KBM-7 (cell line): ENCODE data around the gene KLHL2.
"Not testable (repeated sequence)": the region's sequence is repeated elsewhere in the genome, so short reads cannot be mapped to it uniquely, and the experiment has no call there.

ENCODE experiments used
- DNase-seq: peaks from one replicate; pipeline ENCODE4 v3.0.0-alpha.2; 2015
- in situ Hi-C: fragments of 300-500 bp; cut with MboI; formaldehyde crosslinking; loops from 2 replicates; pipeline ENCODE4 v1.14.3; 2020; ENCODE audit warnings: low sequenced_read_pairs, low pct_unique_long_range_greater_than_20kb, mixed read lengths

The KLHL2 gene

DNA sequence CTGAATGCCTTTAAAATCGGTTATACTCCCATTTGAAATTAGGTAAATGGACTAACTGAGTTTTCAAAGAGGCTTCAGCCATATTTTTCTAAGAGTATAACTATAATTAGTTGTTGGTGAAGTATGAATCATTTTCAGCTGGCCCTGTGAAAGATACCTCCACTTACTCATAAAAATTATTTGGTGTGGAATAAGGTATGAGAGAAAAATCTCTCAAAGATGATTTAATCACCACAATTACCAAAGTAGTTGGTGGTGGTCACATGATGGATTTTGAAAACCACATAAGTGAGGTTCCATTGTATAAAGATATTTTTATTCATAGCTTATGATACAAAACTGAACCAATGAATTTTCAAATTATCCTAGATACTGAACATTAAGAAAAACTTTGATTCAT, 9.0 kb upstream of the KLHL2 start:
- in situ Hi-C loops, result no loop called here
- no peak for DNase-seq

DNA sequence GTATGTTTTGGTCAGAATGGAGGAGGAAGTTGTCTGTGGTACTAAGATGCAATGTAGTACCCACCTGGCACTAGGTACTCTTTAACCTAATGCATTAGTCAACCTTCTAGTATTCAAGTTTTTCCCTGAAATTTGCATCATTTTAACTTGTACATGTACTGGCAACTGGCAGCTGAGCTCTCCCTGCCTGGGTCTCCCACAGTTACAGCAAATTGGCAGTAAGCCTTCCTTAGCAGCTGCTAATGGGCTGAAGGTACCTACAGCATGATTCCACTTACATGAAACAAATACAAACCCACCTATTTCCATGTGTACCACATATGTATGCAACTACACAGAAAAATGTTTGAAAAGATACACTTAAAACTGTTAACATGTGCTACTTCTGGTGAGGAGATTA, 8.1 kb upstream of the KLHL2 start:
- in situ Hi-C loops, result no loop called here
- DNase-seq, result no peak

DNA sequence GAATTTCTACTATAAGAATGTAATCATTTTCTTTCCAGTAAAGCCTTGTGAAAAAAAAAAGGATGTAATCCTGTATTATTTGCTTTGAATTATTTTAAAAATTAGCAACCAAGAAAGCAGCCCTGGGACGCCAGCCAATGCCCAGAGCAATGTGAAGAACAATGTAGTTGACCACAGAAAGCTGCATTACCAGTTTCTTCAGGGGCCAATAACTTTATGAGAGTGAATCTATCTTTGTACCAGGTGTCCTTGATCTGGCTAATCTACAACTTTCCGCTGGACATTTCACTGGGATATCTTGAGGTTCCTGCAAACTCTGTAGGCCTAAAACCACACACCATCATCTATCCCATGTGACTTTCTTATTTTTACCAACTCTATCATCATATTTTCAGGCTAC, 7.6 kb upstream of the KLHL2 start:
- in situ Hi-C loops, result no loop called here
- DNase-seq, result no peak

DNA sequence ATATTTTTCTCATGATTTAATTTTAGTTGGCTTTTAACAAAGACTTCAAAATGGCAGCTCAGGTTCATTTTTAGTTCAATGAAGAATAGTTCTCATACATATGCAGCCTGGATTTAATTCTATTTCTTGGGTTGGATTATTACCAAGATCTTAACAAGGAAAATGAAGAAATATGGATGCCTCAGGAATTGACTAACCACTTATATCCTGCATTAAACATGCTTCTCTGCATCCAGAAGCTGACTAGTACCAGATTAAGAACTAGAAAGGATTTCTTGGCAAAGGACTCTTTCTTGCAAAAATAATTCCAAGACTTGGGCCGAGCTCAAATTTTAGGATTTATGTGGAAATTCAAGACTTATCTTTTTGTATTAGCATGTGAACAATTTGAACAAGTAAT, 5.6 kb upstream of the KLHL2 start:
- in situ Hi-C loops, result no loop called here
- DNase-seq, result no peak

DNA sequence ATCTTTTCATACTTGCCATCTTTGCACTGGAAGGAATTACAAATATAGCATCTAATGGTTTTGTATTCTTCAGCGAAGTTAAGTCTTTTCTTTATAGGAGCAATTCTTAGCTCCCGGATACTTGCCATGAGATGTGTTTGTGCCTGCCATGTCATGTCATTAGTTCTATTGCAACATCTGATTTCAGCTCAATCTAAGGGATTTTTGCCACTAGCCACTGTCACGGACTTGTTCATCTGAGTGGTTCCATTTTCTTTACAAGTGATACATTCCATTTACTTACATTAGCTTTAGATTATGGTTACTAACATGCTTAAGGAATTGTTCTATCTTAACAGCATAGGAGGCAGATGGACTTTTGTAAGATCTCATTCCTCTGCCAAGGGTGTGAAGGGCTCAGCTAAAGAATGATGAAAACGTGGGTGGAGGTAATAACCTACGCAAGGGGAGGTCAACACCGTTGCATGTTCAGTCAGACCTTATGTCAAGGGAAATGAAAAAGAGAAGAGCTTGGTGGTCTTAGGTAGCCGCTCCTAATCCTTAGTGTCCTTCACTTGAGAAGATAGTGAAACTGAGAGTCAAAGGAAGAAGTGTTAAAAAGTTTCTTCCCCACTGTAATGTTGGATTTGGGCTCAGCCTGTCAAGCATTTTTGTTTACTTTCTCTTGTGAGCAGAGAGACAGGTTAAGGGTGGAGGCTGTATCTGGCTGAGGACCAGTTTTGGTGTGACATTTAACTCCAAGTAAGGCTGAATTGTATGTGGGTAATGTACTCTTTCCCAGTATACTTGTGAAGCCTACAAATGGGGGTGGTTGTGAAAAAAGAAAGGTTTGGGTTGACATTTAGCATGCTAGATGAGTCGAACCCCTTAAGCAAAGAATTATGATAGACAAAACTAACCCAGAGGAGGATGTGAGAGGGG, 3.6 kb upstream of the KLHL2 start:
- in situ Hi-C loops, result no loop called here
- no peak for DNase-seq

DNA sequence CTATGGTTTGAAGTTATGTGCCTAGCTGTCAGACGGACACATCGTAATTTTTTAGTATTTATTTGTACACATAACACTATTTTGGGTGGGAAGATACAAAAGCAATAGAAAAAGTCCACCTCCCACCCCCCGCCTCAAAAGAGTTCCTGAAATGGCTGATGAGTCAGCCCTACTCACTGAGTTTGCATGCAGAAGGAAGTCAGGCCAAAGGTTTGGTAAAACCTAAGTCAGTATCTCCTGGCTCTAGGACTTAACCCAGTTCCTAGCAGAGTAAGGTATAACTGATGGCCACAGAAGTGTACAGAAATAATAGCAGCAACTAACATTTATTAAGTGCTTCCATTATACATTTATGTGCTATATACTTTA, 2.9 kb upstream of the KLHL2 start:
- DNase-seq, result peak; percentile 34
- in situ Hi-C loops, result no loop called here

DNA sequence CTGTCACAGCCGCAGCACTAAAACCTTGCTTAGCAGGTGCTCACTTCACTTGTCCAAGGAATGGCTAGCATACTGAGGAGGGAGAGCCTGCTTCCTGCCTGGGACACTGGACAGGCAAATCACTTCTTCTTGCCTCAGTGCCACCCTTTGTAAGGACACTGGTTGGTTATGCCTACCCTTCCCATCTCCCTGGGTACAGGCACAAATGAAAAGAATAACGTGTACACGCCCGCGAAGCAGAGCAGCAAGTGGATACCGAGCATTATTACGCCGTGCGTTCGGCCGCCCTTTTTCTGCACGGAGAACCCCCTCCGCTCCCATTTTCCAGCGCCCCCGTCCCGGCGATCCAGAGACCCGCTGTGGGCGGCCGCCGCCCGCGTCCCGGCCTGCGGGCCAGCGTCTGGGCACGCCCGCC, 338 bp upstream of the KLHL2 start:
- in situ Hi-C loops, result no loop called here
- no peak for DNase-seq

DNA sequence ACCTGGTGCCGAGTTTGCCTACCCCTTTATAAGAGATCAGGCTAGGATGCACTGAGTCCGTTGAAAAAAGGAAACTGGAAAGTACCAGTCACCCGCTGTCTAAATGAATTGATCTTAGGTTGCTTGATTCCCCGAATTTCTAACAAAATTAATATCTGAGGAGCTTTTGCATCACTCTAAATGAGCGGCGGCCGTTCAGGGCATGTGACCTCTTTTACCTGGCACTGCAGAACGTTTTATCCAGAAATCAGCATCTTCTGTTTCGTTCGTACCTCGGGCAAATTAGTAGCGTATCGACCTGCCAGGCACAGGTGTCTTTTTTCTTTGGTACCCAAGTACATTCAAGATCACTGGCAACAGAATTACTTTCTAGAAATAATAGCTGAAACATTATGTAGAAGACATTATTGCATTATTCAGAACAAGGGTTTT, 876 bp downstream of the KLHL2 start:
- peak; percentile 42 for DNase-seq
- in situ Hi-C loops, result no loop called here

DNA sequence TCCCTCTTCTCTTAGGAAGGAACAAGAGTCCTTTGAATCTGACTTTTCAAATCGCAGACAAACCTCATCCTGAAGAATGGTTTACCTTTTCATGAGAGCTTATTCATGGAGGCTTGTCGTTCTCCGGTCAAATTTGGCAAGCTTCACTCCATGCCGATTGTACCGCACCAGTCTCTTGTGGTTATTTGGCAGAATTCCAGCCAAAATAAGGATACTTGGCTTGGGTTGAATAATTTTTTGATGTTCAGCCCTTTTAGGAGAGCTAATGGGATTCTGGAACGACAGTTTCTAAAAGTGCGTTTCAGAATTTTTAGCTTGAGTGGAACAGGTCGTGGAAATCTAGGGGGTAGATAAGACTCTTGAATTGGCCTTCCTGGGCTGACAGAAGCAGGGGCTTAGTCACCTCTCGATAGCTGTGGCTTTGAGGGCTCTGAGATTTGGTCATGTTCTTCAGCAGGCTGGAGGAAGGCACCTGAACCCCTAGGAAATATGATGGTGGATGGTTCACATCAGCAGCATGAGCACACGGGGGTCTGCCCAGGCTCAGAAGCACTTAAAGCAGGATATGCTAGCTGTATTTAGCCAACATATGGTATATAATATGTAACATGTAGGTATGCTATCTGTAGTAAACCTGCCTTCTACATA, 1.5 kb downstream of the KLHL2 start:
- peak; percentile 18 for DNase-seq
- in situ Hi-C loops, result no loop called here

DNA sequence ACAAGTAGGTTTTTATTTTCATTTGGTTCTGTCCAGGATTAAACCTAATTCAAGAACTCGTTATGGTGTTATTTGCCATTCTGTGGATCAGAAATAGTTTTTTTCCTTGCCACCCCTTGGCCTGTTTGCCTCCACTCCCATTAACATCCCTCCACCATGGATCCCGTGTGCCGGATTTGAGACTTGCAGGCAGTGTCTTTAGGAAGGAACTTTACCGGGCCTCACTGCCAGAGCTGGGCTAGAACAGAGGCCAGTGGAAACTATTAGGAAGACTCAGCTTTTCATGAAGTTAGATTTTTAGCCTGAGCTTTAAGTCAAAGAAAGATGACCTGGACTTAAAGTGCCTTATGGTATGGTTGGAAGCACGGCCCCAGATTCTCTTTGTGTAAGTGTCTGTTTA, 2.4 kb downstream of the KLHL2 start:
- no peak for DNase-seq
- in situ Hi-C loops, result no loop called here

DNA sequence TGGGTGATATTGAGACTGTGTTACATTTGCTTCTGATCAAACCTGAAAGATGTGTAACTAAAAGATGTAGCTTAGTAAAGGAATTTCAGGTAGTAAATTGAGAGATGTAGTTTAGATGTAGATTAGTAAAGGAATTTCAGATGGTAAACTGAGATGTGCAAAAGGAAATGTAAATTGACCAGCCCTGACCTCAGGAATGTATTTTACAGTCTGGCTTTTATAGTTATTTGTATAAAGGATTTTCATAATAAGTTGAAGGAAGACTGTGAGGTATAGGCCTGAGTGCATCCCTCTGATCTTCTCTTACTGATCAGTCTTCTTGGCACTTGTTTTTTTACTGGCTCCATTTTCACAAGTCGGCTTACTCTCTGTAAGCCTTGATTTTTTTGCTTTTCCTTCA, 3.2 kb downstream of the KLHL2 start:
- in situ Hi-C loops, result no loop called here
- no peak for DNase-seq

DNA sequence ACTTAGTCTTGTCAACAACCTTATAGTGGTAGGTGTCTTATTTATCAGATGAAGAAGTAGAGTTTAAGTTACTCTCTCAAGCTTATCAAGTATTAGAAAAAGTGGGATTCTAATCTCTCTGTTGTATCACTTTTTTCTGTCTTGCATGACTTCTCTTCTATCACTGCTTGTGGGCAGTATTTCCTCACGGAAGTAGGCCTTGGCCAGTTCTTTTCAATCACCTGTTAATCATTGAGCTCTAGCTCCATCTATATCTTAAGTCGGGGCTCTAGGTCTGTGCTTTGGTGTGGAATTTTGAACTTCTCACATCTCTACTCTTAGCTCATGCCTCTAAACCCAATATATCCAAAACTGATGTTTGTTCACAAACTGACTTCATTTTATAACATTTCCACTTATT, 5.3 kb downstream of the KLHL2 start:
- in situ Hi-C loops, DNase-seq: not testable (repeated sequence)

DNA sequence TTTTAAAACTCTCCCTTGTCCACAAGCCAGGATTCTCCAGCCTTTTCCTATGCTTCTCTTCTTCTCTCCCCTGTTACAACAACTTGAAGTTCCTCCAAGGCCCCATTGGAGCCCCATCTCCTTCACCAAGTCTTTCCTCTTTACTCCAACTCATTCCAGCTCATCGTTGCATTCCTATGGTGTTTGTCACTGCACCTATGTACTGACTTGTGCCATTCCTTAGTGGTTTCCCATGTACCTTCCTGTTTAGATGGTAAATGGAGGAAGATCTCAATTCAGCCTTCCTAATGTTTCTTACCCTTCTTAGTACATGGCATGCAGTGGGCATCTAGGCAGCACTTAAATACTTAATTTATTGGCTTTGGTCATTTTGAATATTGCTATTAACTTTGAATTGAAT, 6.0 kb downstream of the KLHL2 start:
- in situ Hi-C loops, result not testable (repeated sequence)

DNA sequence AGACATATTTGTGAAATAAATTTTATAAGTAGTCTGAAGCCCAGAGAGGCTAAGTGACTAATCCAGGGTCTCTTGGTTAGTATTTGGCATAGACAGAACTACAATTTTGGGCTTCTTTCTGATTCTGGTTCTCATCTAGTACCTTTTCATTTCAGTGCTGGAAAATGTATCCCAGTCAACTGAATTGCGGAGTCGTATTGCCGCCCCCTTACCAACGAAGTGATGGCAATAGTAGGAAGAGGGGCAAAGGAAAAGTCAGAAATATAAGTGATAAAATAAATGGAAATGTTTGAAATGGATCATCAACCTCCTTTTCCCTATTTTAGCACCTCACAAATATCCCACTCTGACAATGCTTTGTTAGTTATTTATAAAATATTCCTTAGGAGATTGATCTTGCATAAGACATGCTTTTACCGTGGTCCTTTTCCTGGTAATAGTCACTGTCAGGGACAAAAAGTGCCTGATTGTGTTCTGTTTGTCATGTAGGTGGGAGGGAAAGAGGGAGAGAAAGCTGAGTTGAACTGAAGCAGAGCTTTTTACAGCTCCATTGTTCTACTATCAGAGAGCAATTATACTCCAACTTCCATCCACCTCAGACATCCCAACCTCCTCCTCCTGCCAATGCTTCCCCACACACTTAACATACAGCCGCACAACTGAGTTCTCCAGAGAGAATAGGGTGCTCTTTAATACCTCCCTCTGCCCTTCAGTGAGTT, 6.8 kb downstream of the KLHL2 start:
- DNase-seq, in situ Hi-C loops: not testable (repeated sequence)

More for the DNA sequence above, 6.0 kb downstream of the KLHL2 start:
- not testable (repeated sequence) for DNase-seq

DNA sequence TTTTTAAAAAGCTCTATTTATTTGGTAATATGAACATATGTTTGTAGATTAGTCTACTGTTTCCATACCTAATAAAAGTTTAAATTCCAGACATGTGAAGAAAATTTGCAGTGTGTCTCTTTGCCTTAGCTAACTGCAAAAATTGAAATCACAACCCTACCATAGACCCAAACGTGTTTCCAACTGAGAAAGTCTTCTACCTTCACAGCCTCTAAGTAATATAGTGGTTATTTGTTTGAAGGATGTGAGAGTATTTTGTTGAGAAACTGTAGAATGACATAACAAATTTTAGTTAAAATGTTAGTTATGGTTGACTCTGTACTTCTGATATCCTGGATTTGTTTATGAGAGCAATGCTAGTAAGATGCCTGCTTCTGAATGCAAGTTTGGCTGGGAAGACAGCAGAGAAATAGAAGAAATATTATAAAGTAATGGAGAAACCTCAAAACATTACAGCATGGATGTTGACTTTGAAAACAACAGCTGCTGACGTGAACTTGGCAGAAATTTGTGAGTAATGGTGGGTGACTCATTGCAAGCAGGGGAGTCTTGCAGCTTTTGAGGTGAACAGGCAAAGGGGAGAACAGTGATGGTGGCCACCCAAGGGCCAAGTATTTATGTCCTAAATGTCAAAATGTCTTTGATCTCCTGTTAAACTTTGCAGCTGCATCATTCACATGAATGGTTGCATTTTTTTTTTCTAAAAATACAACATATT, 7.8 kb downstream of the KLHL2 start:
- in situ Hi-C loops, DNase-seq: not testable (repeated sequence)

DNA sequence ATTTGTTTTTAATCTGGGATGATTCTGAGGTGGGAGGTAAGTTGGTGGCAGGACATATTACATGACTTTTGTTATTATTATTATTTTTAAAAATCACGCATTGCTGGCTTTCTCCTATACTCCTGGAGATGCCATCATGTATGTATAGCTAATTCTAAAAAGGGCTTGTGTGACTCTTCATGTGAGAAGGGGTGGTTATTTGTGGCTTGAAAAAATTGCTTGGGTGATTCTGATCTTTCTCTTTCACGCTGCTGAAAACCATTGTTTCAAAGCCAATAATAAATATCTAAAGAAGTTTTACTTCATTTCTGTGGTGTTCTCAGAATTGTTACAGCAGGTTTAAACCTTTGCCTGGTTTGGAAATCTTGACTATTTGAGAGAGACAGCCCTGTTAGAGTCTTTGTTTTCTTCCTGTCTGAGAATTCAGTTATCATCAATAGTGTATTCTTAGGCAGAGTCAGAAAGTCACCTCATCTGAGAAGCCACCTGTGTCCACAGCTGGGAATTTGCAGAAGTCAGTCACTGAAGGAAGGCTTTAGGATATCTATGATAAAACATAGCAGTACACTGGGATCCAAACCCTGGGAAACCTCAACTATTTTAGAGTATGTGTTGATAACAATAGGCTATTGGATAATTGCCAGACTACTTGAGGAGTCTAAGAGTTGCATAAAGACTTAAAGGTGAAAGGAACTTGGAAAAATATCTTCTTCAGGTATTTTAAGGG, 8.6 kb downstream of the KLHL2 start:
- in situ Hi-C loops, DNase-seq: not testable (repeated sequence)

DNA sequence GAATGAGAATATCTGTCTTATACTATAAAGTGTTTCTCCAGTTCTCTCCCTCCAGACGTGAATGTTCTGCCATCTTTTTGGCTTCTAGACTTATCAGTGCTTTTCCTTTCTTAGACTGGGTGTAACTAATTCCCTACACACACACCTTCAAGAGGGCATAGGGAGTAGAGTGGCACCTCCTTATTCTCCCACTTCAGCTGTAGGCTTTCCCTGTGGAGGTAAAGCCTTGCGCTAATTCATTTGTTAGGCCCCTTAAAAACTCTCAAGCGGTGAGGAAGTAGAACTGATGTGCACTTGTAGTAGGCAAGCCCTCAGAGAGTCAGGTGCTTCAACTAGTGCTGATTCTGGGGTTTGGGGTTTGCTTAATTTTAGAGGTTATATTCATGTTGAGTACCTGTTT, 10.0 kb downstream of the KLHL2 start:
- no peak for DNase-seq
- in situ Hi-C loops, result no loop called here

DNA sequence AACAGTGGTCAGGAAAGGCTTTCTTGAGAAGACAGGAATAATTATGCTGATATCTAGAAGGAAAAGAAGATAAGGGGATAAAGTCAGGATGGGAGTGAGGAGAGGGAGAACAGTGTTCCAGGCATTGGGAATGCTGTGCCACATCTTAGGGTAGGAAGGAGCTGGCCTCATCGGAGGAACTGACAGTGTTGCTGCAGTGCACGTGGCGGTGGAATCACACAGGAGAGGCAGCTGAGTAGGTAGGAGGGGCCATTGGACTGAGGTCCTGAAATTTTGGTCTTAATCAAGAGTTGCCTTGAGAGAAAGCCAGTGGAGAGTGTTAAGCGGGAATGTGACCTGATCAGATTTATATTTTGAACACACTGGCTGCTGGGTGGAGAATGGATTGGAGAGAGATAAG, 13.9 kb downstream of the KLHL2 start:
- in situ Hi-C loops, DNase-seq: not testable (repeated sequence)
